IMR-90 (cell line): Measurements from ENCODE around the gene PARVG. TPM values are rescaled to one million over a fixed set of nuclear protein-coding genes. Genes with fewer than 3 reads are reported as not detected.

Source experiments
- ATAC-seq: fragments of 200-7000 bp; cut with Tn5 transposase; 2 replicates; pipeline ENCODE4 v1.9.1; 2020; ENCODE audit warnings: low read depth, mild to moderate bottlenecking, moderate library complexity
- BruUV-seq: library from RNA; stranded (reverse); fragments of 400-500 nt; replicated peaks from 2 replicates; lab custom pipeline; 2021; lab: Mats Ljungman, UMichigan
- CTCF ChIA-PET: fragments of 300-600 bp; formaldehyde crosslinking; extraction: SDS; loops from one replicate; lab custom pipeline; 2021; ENCODE audit warnings: antibody characterized with exemption; lab: Yijun Ruan, JAX
- POLR2A ChIA-PET: fragments of 300-600 bp; sonication (Branson Sonifier 250); formaldehyde crosslinking; loops from one replicate; lab custom pipeline; 2022; ENCODE audit warnings: antibody characterized with exemption; ENCODE audit not compliant: unreplicated experiment; lab: Charles Lee
- DNase-seq: peaks from one replicate; pipeline ENCODE4 v3.0.0; 2013
- H2AFZ ChIP-seq: replicated peaks from 2 replicates; pipeline ENCODE3; 2013; ENCODE audit warnings: low read length, mild to moderate bottlenecking; ENCODE audit not compliant: poor library complexity
- H2AK5ac ChIP-seq: 2 replicates; pipeline ENCODE4 v1.6.1; 2013; ENCODE audit warnings: low read depth, low read length, inconsistent platforms
- H2AK9ac ChIP-seq: replicated peaks from 2 replicates; pipeline ENCODE3; 2013; ENCODE audit warnings: mild to moderate bottlenecking, low read depth, low read length, moderate library complexity; ENCODE audit not compliant: poor library complexity
- H2BK120ac ChIP-seq: 2 replicates; pipeline ENCODE4 v1.6.1; 2013; ENCODE audit warnings: low read depth, low read length, inconsistent platforms
- H2BK15ac ChIP-seq: 3 replicates; pipeline ENCODE4 v1.6.1; 2013; ENCODE audit warnings: low read depth, low read length, inconsistent platforms
- H2BK20ac ChIP-seq: 2 replicates; pipeline ENCODE4 v1.6.1; 2013; ENCODE audit warnings: low read depth, mild to moderate bottlenecking, inconsistent platforms, low read length, moderate library complexity
- H2BK5ac ChIP-seq: 2 replicates; pipeline ENCODE4 v1.6.1; 2013; ENCODE audit warnings: mild to moderate bottlenecking, low read depth, low read length, inconsistent platforms; ENCODE audit not compliant: poor library complexity, severe bottlenecking
- H3K14ac ChIP-seq: replicated peaks from 2 replicates; pipeline ENCODE4 v1.6.1; 2013; ENCODE audit warnings: low read depth, low read length, inconsistent platforms
- H3K18ac ChIP-seq: 2 replicates; pipeline ENCODE4 v1.6.1; 2013; ENCODE audit warnings: low read depth, low read length, control low read depth
- H3K23ac ChIP-seq: 2 replicates; pipeline ENCODE4 v1.6.1; 2013; ENCODE audit warnings: low read depth, low read length, inconsistent platforms
- H3K27ac ChIP-seq: 2 replicates; pipeline ENCODE4 v1.5.1; 2013; ENCODE audit warnings: mild to moderate bottlenecking, control low read depth, low read length; ENCODE audit not compliant: insufficient read depth
- H3K27me3 ChIP-seq: 2 replicates; pipeline ENCODE4 v1.6.1; 2013; ENCODE audit warnings: low read length; ENCODE audit not compliant: control insufficient read depth, insufficient read depth
- H3K36me3 ChIP-seq: 2 replicates; pipeline ENCODE4 v1.6.1; 2013; ENCODE audit warnings: low read length, mixed read lengths; ENCODE audit not compliant: control insufficient read depth, insufficient read depth
- H3K4ac ChIP-seq: 2 replicates; pipeline ENCODE4 v1.6.1; 2013; ENCODE audit warnings: low read depth, low read length, inconsistent platforms
- H3K4me1 ChIP-seq: 2 replicates; pipeline ENCODE4 v1.6.1; 2013; ENCODE audit warnings: low read length, mixed read lengths; ENCODE audit not compliant: control insufficient read depth, insufficient read depth
- H3K4me2 ChIP-seq: 2 replicates; pipeline ENCODE4 v1.6.1; 2013; ENCODE audit warnings: low read depth, mild to moderate bottlenecking, control low read depth, low read length, moderate library complexity
- H3K4me3 ChIP-seq: 2 replicates; pipeline ENCODE4 v1.5.1; 2013; ENCODE audit warnings: low read depth, mild to moderate bottlenecking, control low read depth, low read length, moderate library complexity; ENCODE audit not compliant: insufficient read depth
- H3K56ac ChIP-seq: 2 replicates; pipeline ENCODE4 v1.6.1; 2013; ENCODE audit warnings: low read length, inconsistent platforms; ENCODE audit not compliant: insufficient read depth; ENCODE audit errors: extremely low read depth
- H3K79me1 ChIP-seq, 2 experiments: 2 replicates each; pipeline ENCODE4 v1.6.1; 2013; ENCODE audit warnings: low read length in 2 of 2, inconsistent platforms in 1 of 2, low read depth in 1 of 2
- H3K9ac ChIP-seq: 2 replicates; pipeline ENCODE4 v1.6.1; 2013; ENCODE audit warnings: low read depth, low read length, control low read depth
- H3K9me1 ChIP-seq: 2 replicates; pipeline ENCODE4 v1.6.1; 2013; ENCODE audit warnings: low read length, inconsistent platforms; ENCODE audit not compliant: insufficient read depth
- H3K9me3 ChIP-seq: 2 replicates; pipeline ENCODE4 v1.6.1; 2013; ENCODE audit warnings: low read length; ENCODE audit not compliant: control insufficient read depth, insufficient read depth
- H4K20me1 ChIP-seq: 2 replicates; pipeline ENCODE4 v1.6.1; 2013; ENCODE audit warnings: low read length, inconsistent platforms; ENCODE audit not compliant: insufficient read depth
- H4K5ac ChIP-seq: 2 replicates; pipeline ENCODE4 v1.6.1; 2013; ENCODE audit warnings: mild to moderate bottlenecking, low read depth, low read length, control low read depth
- H4K8ac ChIP-seq, 2 experiments: 2 replicates each; pipeline ENCODE4 v1.6.1; 2013; ENCODE audit warnings: low read depth in 2 of 2, low read length in 2 of 2, control low read depth in 1 of 2, inconsistent platforms in 1 of 2
- H4K91ac ChIP-seq: 2 replicates; pipeline ENCODE4 v1.6.1; 2013; ENCODE audit warnings: low read depth, low read length, inconsistent platforms; ENCODE audit not compliant: insufficient read depth
- CTCF ChIP-seq: conservative IDR thresholded peaks from 2 replicates; pipeline ENCODE4 v1.5.1; 2012; ENCODE audit warnings: mild to moderate bottlenecking, low read depth, low read length, improper control_type of control experiment
- RCOR1 ChIP-seq: IDR thresholded peaks from 2 replicates; pipeline ENCODE4 v1.6.1; 2012; ENCODE audit warnings: mild to moderate bottlenecking, low read length, improper control_type of control experiment; ENCODE audit not compliant: insufficient replicate concordance
- WGBS, 2 experiments: methylation state at CpG; one replicate each; pipeline versions ENCODE4 v1.1.5 to v1.1.7; 2013; ENCODE audit warnings: missing lambda C conversion rate in 2 of 2; ENCODE audit not compliant: insufficient read length in 1 of 2; ENCODE audit errors: extremely low coverage in 2 of 2; 5-methylcytosine and 5-hydroxymethylcytosine counted together
- dilution Hi-C: fragments of 300-500 bp; cut with HindIII; formaldehyde crosslinking; loops from one replicate; pipeline ENCODE4 v1.14.3; 2018; ENCODE audit warnings: low sequenced_read_pairs; ENCODE audit not compliant: unreplicated experiment
- in situ Hi-C: fragments of 300-500 bp; cut with MboI; formaldehyde crosslinking; loops from 3 replicates; pipeline ENCODE4 v1.14.3; 2019; ENCODE audit warnings: low sequenced_read_pairs, inconsistent platforms, mixed read lengths
- intact Hi-C: fragments of 100-400 bp; cut with micrococcal nuclease; formaldehyde crosslinking; loops from 2 replicates; pipeline ENCODE4 v1.10.0; 2022
- polyA plus RNA-seq, 3 experiments: library from polyadenylated mRNA; depleted of rRNA; stranded (reverse); fragments of >200 nt; gene quantifications; 2 replicates each; pipeline ENCODE4 v1.2.3, GENCODE V29; 2012; ENCODE audit warnings: low replicate concordance in 1 of 3
- total RNA-seq: library from RNA; depleted of rRNA; stranded (reverse); fragments of >200 nt; gene quantifications from 2 replicates; pipeline ENCODE4 v1.2.3, GENCODE V29; 2012

PARVG gene
- total and polyA plus RNA-seq, 2 of the 4 experiments (the other 2 are of a cell fraction), result not detected

GRCh38 chr22:44186121-44186510, 5.4 kb downstream of the PARVG start:
- no peak overlapping the region for H3K27ac ChIP-seq
- in situ Hi-C loops (no loop called here), intact Hi-C loops (no loop called here), dilution Hi-C loops (no loop called here)
- no peak overlapping the region for H2BK120ac ChIP-seq
- no TSS peak for BruUV-seq
- H3K27me3 ChIP-seq, result peaks cover 31% of the 10 kb centered on the region
- H3K14ac ChIP-seq, result no peak overlapping the region
- no peak overlapping the region for H2AK9ac ChIP-seq
- 86% methylated on average over 2 of the region's 8 CpGs; no CpG with 5 or more reads in 1 of the 2 experiments for WGBS, 2 experiments
- no peak overlapping the region for H3K4ac ChIP-seq
- H4K8ac ChIP-seq, result no peak overlapping the region
- no peak overlapping the region for H3K56ac ChIP-seq
- no peaks in the 10 kb centered on the region for H3K4me1 ChIP-seq
- no peak overlapping the region for H3K9ac ChIP-seq
- no peak overlapping the region for H2AK5ac ChIP-seq
- no peak overlapping the region for H3K23ac ChIP-seq
- ChIA-PET CTCF (no interaction called here), POLR2A (no interaction called here)
- H3K4me2 ChIP-seq, result no peak overlapping the region
- ATAC-seq (no peak), DNase-seq (no peak)
- H4K5ac ChIP-seq, result no peak overlapping the region
- H3K79me1 ChIP-seq, result no peaks in the 10 kb centered on the region
- H3K9me3 ChIP-seq, result no peaks in the 10 kb centered on the region
- no peaks in the 10 kb centered on the region for H3K36me3 ChIP-seq
- no peaks in the 10 kb centered on the region; the same call in 1 of the 2 replicates for H4K20me1 ChIP-seq
- no peak overlapping the region for H2AFZ ChIP-seq
- no peak overlapping the region for H2BK5ac ChIP-seq
- H3K18ac ChIP-seq, result no peak overlapping the region
- no peak overlapping the region for H4K91ac ChIP-seq
- H2BK15ac ChIP-seq, result no peak overlapping the region
- TF ChIP-seq RCOR1 (no peak), CTCF (no peak)
- H3K9me1 ChIP-seq, result no peaks in the 10 kb centered on the region
- no peak overlapping the region for H2BK20ac ChIP-seq
- H3K4me3 ChIP-seq, result no peak overlapping the region
